ENCODE measurements around the gene IL1R2.

IL1R2 gene

DNA sequence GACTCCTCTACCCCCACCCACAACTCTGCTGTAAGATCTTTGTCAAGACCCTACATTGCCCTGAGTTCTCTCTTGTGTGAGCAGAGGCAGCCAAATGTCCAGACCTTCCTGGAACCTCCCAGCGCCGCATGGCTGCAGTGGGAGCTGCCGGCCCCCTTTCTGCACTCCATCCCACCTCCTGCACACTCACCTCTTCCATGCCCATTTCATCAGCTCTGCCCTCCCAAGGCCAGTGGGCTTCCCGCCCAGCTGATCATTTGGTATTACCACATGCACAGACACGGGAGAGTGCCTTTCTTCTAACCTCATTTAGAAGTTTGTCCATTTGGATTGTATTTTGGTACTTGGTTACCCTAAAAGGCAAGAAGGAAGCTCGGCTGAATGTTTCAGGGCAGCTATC lies 2.0 kb downstream of the IL1R2 start:
- no peak overlapping the region for H3K4me3 ChIP-seq (replicated peaks; ENCODE audit: insufficient read depth, low read length)
- no peak overlapping the region for H3K27ac ChIP-seq (replicated peaks)
- H3K27me3 ChIP-seq (ENCODE audit: insufficient read depth, poor library complexity, severe bottlenecking): no peaks in the 10 kb centered on the region
- no peak for DNase-seq (ENCODE audit: low read depth in 1 of 2, low spot score in 1 of 2)
- TF ChIP-seq REST (IDR thresholded peaks at IDR 0.05; ENCODE audit: insufficient replicate concordance, low read depth): no peak
- no peak for TF ChIP-seq SPI1 (IDR thresholded peaks at IDR 0.05; ENCODE audit: borderline replicate concordance, low read depth)
- TF ChIP-seq GABPA (IDR thresholded peaks at IDR 0.05; ENCODE audit: low read depth): no peak
- TF ChIP-seq CTCF (IDR thresholded peaks at IDR 0.05; ENCODE audit: insufficient read depth, low read length): no peak
- TF ChIP-seq POLR2AphosphoS5 (IDR thresholded peaks at IDR 0.05; ENCODE audit: low read depth): no peak

DNA sequence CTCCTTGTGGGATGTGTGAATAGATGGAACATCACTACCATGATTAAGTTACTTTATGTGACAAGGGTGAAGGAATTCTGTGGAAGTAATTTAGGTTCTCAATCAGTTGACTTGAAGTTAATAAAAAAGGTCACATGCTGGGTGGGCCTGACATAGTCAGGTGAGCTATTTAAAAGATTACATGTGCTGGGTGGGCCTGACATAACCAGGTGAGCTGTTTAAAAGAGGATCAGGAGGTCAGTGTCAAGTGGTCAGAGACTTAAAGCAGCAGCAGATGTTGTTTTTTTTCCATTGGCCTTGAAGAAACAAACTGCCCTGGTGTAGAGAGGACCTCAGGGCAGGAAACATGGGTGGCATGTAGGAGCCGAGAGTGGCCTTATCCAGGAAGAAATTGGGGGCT lies 3.3 kb downstream of the IL1R2 start:
- H3K27me3 ChIP-seq (ENCODE audit: insufficient read depth, poor library complexity, severe bottlenecking): no peaks in the 10 kb centered on the region
- TF ChIP-seq CTCF (IDR thresholded peaks at IDR 0.05; ENCODE audit: insufficient read depth, low read length) (no peak), REST (IDR thresholded peaks at IDR 0.05; ENCODE audit: insufficient replicate concordance, low read depth) (no peak), POLR2AphosphoS5 (IDR thresholded peaks at IDR 0.05; ENCODE audit: low read depth) (no peak), GABPA (IDR thresholded peaks at IDR 0.05; ENCODE audit: low read depth) (no peak), SPI1 (IDR thresholded peaks at IDR 0.05; ENCODE audit: borderline replicate concordance, low read depth) (no peak)
- H3K4me3 ChIP-seq (replicated peaks; ENCODE audit: insufficient read depth, low read length): no peak overlapping the region
- H3K27ac ChIP-seq (replicated peaks): no peak overlapping the region
- no peak for DNase-seq (ENCODE audit: low read depth in 1 of 2, low spot score in 1 of 2)

- Histone ChIP-seq H3K27ac (replicated peaks) (no peak overlapping the region), H3K4me3 (replicated peaks; ENCODE audit: insufficient read depth, low read length) (no peak overlapping the region), H3K27me3 (ENCODE audit: insufficient read depth, poor library complexity, severe bottlenecking) (no peaks in the 10 kb centered on the region)
- no peak for TF ChIP-seq SPI1 (IDR thresholded peaks at IDR 0.05; ENCODE audit: borderline replicate concordance, low read depth)
- TF ChIP-seq GABPA (IDR thresholded peaks at IDR 0.05; ENCODE audit: low read depth): no peak
- no peak for TF ChIP-seq REST (IDR thresholded peaks at IDR 0.05; ENCODE audit: insufficient replicate concordance, low read depth)
- TF ChIP-seq POLR2AphosphoS5 (IDR thresholded peaks at IDR 0.05; ENCODE audit: low read depth): no peak
- TF ChIP-seq CTCF (IDR thresholded peaks at IDR 0.05; ENCODE audit: insufficient read depth, low read length): no peak
- DNase-seq (ENCODE audit: low read depth in 1 of 2, low spot score in 1 of 2): no peak
Measured at GRCh38 chr2:101995804-101996203, 4.0 kb downstream of the IL1R2 start.

All from HL-60 (cell line).